DMS79 (cell line): ENCODE measurements around the gene BORCS6.
A peak's percentile ranks its signal among the peaks of the same experiment; 100 is the strongest.

Experiments
- DNase-seq: peaks from one replicate; lab custom pipeline; 2025; lab: John Stamatoyannopoulos, UW

Gene BORCS6

DNA sequence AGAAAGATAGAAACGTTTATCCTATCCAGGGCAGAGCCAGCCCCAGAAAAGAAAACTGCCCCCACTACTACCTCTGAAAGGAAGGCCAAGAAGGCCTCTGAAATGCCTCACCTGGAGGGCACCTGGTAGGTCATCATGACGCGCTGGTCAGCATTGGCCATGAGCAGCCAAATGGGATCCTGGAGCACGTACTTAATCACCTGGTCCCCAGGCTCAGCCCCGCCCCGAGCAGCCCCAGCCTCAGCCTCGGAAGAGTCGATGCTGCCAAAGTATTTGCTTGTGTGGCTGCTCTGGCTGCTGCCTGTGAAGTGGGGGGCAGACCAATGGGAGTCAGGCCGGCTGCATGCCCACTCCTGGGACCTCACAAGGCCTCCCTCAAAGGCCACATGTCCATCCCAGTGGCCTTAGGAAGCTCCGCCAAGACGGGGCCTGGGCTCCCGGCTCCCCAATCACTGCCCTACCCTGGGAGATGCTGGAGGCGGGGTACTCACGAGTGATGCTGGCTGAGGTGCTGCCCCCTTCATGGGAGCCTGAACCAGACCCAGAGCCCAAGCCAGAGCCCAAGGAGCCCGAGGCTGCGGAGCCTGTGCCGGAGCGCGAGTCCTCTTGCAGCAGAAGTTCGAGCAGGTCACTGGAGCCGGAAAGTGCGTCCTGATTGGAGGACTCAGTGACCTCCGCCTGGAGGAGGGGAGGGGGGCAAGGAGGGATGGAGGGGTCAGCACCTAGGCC lies 47.7 kb downstream of the BORCS6 start:
- no peak for DNase-seq

GRCh38 chr17:8141741-8142140 lies 48.2 kb downstream of the BORCS6 start:
- DNase-seq = no peak

DNA sequence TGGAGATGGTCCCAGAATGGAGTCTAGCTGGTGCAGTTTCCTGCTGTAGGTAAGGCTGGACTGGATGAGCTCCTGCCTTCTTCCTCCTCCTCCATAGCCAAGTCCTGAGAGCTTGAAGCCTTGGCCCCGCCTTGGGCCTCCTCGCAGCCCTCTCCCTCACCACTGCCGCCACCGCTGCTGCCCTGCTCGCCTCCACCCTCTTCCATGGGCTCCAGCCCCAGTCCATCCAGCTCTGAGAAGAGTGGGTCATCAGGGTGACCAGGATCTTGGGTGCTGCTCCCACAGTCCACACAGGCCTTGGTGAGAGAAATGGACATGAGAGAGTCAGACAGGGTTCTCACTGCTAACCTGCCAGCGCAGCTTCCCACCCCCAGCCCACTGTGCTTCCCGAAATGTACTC lies 48.9 kb downstream of the BORCS6 start:
- DNase-seq = no peak

GRCh38 chr17:8140065-8141029 lies 49.6 kb downstream of the BORCS6 start:
- DNase-seq = no peak

GRCh38 chr17:8138672-8139371 lies 51.2 kb downstream of the BORCS6 start:
- DNase-seq = peak; percentile 91

DNA sequence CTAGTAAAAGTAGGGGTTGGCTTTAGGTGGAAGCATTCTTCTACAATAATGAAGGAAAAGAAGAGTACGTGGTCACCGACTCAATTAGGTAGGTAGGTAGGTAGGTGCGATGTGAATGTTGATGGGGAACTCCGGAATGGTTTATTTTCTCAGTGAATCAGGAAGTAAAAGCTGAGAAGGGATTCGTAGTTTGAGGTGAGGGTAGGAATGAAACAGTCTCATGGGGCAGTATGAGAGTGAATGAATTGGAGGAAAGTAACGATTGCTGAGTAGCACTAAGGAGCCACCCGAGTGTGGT lies 51.7 kb downstream of the BORCS6 start:
- no peak for DNase-seq
